Fibroblast of villous mesenchyme (primary cell): Measurements from ENCODE around the gene DRC1. TPM values are rescaled to one million over a fixed set of nuclear protein-coding genes. Genes with fewer than 3 reads are reported as not detected.

Experiments used
- DNase-seq: peaks from one replicate; pipeline ENCODE4 v3.0.0-alpha.2; 2010; ENCODE audit warnings: low read depth
- H3K4me3 ChIP-seq: 2 replicates; pipeline ENCODE4 v1.5.1; 2011; ENCODE audit warnings: low read depth, mild to moderate bottlenecking, low read length
- CTCF ChIP-seq: IDR thresholded peaks from 2 replicates; pipeline ENCODE4 v1.5.1; 2012; ENCODE audit warnings: low read depth, mild to moderate bottlenecking, low read length; ENCODE audit not compliant: insufficient read depth
- total RNA-seq: library from RNA; depleted of rRNA; stranded (reverse); fragments of >200 nt; gene quantifications from 2 replicates; pipeline ENCODE4 v1.2.3, GENCODE V29; 2012

Gene DRC1
- total RNA-seq, 1 donor: not detected

GRCh38 chr2:26451700-26452099 is 50.0 kb downstream of the DRC1 start:
- no peak overlapping the region for H3K4me3 ChIP-seq
- no peak for TF ChIP-seq CTCF
- no peak for DNase-seq

- no peak overlapping the region for H3K4me3 ChIP-seq
- no peak for TF ChIP-seq CTCF
- DNase-seq: no peak
These were observed 52.0 kb downstream of the DRC1 start for GRCh38 chr2:26453421-26454329.

- TF ChIP-seq CTCF: no peak
- no peak overlapping the region for H3K4me3 ChIP-seq
- no peak for DNase-seq
These were observed 52.9 kb downstream of the DRC1 start for GRCh38 chr2:26454561-26455001.

DNA sequence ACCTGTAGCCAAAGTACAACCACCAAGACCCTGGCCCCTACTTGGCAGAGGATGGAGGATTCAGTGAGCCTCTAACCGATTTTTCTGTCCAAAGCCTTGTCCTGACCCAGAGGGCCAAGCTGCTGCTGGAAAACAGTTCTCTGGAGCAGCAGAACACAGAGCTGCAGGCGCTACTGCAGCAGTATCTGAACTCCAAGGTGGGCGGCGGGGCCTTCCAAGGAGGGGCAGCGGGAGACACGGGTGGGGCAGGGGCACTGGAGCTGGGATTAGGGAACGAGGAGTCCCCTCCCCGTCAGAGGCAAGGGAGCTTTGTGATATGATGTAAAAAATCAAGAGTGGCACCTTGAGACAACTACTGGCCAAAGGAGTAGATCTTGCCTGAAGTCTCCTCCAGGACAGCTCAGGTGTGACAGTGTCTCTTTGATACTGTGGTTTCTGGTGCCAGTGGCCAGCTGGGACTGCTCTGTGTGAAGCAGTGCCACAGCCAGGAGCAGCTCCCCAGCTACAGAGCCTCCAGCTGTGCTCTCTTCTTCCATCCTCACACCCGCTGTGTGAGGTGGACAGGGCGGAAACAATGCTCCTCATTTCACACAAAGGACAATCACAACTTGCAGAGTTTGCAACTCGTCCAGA is 53.4 kb downstream of the DRC1 start:
- no peak for DNase-seq
- H3K4me3 ChIP-seq: no peak overlapping the region
- TF ChIP-seq CTCF: no peak

- DNase-seq: no peak
- TF ChIP-seq CTCF: no peak
- H3K4me3 ChIP-seq: no peak overlapping the region
These were observed 54.1 kb downstream of the DRC1 start for GRCh38 chr2:26455670-26456439.

- DNase-seq: no peak
- H3K4me3 ChIP-seq: no peak overlapping the region
- no peak for TF ChIP-seq CTCF
These were observed 54.9 kb downstream of the DRC1 start for GRCh38 chr2:26456440-26457250.
